Measurements from ENCODE around the gene CPT1A. TPM values are rescaled to one million over a fixed set of nuclear protein-coding genes. Genes with fewer than 3 reads are reported as not detected.
A peak's percentile ranks its signal among the peaks of the same experiment; 100 is the strongest.

CPT1A gene
- total RNA-seq, 1 donor, result 39.7 TPM

DNA sequence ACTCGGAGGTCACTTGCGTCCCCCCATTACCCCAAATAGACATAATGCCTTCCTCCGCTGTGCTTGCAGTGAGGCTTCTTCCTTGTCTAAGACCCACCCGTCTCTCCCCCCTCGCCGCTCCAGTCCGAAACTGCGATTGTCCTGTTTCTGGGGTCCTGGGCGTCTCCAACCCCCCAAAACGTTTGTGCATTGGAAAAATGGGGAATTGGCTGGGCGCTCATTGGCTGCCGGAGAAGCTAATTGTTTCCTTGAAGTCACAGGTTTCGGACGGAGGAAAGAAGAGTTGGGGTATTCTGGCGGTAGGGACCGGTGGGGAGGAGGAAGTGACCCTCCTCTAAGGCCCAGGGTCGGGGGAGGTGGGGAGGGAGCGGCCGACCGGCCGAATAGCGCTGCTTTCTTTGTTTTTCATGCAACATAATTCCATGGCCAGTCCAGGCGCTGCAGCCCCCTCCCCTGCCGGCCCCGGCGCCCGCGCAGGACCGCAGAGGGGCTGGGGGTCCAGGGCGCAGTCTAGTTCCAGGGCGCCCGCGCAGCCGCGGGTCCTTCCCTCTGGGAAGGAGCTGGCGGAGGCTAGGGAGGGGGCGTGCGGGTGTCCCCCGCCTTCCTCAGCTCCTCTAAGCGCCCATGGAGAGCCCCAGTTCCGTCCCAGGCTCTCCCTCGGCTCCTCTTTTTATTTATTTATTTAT, 12.7 kb upstream of the CPT1A start:
- peak overlapping the region; percentile 63 for H3K4me3 ChIP-seq (ENCODE audit: low read depth, low read length)
- TF ChIP-seq, protein P1, sequence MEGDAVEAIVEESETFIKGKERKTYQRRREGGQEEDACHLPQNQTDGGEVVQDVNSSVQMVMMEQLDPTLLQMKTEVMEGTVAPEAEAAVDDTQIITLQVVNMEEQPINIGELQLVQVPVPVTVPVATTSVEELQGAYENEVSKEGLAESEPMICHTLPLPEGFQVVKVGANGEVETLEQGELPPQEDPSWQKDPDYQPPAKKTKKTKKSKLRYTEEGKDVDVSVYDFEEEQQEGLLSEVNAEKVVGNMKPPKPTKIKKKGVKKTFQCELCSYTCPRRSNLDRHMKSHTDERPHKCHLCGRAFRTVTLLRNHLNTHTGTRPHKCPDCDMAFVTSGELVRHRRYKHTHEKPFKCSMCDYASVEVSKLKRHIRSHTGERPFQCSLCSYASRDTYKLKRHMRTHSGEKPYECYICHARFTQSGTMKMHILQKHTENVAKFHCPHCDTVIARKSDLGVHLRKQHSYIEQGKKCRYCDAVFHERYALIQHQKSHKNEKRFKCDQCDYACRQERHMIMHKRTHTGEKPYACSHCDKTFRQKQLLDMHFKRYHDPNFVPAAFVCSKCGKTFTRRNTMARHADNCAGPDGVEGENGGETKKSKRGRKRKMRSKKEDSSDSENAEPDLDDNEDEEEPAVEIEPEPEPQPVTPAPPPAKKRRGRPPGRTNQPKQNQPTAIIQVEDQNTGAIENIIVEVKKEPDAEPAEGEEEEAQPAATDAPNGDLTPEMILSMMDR (IDR thresholded peaks at IDR 0.05; ENCODE audit: insufficient read depth, low read depth, low read length), result no peak
- DNase-seq (ENCODE audit: low read depth), result no peak

DNA sequence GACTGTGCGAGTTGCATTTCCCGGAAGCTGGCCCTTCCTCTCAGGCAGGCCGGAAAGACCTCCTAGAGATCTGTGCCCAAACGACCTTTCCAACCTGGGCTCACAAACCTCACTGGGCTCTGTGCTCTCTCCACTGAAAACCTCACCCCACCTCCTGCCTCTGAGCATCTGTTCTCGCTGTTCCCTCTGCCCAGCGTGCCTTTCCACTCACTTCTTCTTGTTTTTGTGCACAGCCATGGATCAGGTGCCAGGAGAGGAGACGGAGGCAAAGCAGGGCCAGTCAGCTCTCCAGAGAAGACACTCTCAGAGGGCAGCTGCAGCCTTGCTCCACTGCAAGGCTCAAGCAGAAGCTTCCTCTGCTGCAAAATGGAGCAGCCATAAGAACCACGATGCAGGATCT, 10.9 kb upstream of the CPT1A start:
- DNase-seq (ENCODE audit: low read depth), result no peak
- H3K4me3 ChIP-seq (ENCODE audit: low read depth, low read length), result no peak overlapping the region
- TF ChIP-seq, protein P1 (IDR thresholded peaks at IDR 0.05; ENCODE audit: insufficient read depth, low read depth, low read length), result no peak

DNA sequence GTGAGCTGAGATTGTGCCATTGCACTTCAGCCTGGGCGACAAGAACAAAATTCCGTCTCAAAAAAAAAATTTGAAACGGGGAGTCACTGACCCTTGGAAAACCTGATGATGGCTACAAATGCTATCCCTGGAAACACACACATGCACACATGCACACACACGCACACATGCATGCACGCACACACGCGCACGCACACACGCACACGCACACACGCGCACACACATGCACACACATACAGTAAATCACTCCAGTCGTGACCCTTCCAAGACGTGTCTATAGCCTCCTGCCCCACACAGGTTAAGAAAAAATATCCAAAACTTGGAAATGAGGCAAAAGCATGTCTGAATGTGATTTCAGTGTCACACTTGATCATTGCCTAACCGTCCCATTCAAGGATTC, 6.7 kb upstream of the CPT1A start:
- H3K4me3 ChIP-seq (ENCODE audit: low read depth, low read length), result no peak overlapping the region
- TF ChIP-seq, protein P1 (IDR thresholded peaks at IDR 0.05; ENCODE audit: insufficient read depth, low read depth, low read length), result no peak
- no peak for DNase-seq (ENCODE audit: low read depth)

DNA sequence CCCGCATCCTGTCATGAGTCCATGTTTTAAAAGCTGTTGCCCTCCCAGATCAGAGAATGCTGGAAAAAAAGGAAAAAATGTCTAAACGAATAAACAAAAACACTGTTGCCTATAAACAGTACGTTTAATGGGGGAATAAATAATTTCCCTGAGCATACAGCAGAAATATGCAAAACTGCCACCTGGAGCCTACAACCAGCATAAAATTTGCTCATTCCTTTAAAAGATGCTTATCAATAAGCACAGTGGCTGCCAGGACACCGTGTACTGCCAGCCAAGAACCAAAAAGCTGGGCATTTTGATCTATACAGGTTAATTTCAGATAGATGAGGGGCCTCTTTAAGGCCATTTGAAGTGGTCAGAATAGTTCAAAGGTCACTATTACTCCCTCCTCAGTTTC, 5.7 kb upstream of the CPT1A start:
- H3K4me3 ChIP-seq (ENCODE audit: low read depth, low read length), result no peak overlapping the region
- peak; percentile 13 for DNase-seq (ENCODE audit: low read depth)
- TF ChIP-seq, protein P1 (IDR thresholded peaks at IDR 0.05; ENCODE audit: insufficient read depth, low read depth, low read length), result no peak

DNA sequence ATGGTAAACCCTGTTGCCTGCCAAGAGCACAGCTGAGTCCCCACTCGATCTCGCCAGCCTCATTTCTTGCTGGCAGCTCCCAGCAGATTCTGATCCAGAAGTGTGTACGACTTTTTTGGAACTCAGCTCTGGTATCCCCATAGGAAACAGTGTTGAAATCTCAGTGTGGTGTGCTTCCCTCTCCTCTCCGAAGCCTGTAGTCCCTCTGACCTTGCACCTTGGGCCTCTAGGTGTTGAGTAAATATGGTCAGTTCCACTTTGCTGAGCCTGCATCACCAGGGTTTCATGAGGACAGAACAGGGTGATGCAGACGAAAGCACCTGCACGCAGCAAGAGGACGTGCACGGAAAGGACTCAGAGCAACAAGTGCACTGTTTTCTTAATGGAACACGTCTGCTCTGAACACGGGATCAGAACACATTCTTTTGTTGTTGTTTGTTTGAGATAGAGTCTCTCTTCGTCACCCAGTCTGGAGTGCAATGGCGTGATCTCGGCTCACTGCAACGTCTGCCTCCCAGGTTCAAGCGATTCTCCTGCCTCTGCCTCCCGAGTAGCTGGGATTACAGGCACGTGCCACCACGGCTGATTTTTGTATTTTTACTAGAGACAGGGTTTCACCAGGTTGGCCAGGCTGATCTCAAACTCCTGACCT, 3.8 kb upstream of the CPT1A start:
- H3K4me3 ChIP-seq (ENCODE audit: low read depth, low read length), result no peak overlapping the region
- DNase-seq (ENCODE audit: low read depth), result no peak
- TF ChIP-seq, protein P1 (IDR thresholded peaks at IDR 0.05; ENCODE audit: insufficient read depth, low read depth, low read length), result no peak

DNA sequence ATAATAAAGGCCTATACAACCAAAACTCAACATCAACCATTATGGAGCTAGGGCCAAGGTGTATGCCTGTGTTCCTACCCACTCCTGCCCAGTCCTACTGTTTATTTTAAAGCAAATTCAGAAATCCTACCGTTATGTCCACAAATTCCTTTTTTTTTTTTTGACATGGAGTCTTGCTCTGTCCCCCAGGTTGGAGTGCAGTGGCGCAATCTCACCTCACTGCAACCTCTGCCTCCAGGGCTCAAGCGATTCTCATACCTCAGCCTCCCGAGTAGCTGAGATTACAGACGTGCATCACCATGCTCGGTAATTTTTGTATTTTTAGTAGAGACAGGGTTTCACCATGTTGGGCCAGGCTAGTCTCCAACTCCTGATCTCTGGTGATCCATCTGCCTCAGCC, 3.1 kb upstream of the CPT1A start:
- DNase-seq (ENCODE audit: low read depth), result no peak
- TF ChIP-seq, protein P1 (IDR thresholded peaks at IDR 0.05; ENCODE audit: insufficient read depth, low read depth, low read length), result no peak
- H3K4me3 ChIP-seq (ENCODE audit: low read depth, low read length), result no peak overlapping the region

Measured in fibroblast of villous mesenchyme (primary cell).